Mesodermal cell (in vitro differentiated cells): ENCODE data around the gene LATS2.

Source experiments
- H3K27ac ChIP-seq: 2 replicates; pipeline ENCODE4 v1.7.0; 2013; ENCODE audit warnings: mild to moderate bottlenecking, low read depth, low read length, moderate library complexity; ENCODE audit not compliant: severe bottlenecking
- H3K36me3 ChIP-seq: 2 replicates; pipeline ENCODE4 v1.7.1; 2013; ENCODE audit warnings: mild to moderate bottlenecking, low read length, moderate library complexity; ENCODE audit not compliant: control insufficient read depth, insufficient read depth
- H3K4me1 ChIP-seq: one replicate; pipeline ENCODE4 v1.7.1; 2013; ENCODE audit warnings: mild to moderate bottlenecking, low read length; ENCODE audit not compliant: insufficient read depth, control insufficient read depth, poor library complexity, severe bottlenecking
- H3K4me3 ChIP-seq: 2 replicates; pipeline ENCODE4 v1.7.0; 2013; ENCODE audit warnings: low read length, control low read depth, mild to moderate bottlenecking; ENCODE audit not compliant: insufficient read depth, poor library complexity, severe bottlenecking; ENCODE audit errors: extremely low read depth
- H3K9me3 ChIP-seq: 2 replicates; pipeline ENCODE4 v1.7.1; 2013; ENCODE audit warnings: mild to moderate bottlenecking, low read length, moderate library complexity; ENCODE audit not compliant: control insufficient read depth
- WGBS, 2 experiments: methylation state at CpG; one replicate each; pipeline ENCODE4 v1.1.5; 2013; ENCODE audit warnings: missing lambda C conversion rate in 2 of 2; ENCODE audit not compliant: insufficient coverage in 2 of 2; 5-methylcytosine and 5-hydroxymethylcytosine counted together

Gene LATS2

DNA sequence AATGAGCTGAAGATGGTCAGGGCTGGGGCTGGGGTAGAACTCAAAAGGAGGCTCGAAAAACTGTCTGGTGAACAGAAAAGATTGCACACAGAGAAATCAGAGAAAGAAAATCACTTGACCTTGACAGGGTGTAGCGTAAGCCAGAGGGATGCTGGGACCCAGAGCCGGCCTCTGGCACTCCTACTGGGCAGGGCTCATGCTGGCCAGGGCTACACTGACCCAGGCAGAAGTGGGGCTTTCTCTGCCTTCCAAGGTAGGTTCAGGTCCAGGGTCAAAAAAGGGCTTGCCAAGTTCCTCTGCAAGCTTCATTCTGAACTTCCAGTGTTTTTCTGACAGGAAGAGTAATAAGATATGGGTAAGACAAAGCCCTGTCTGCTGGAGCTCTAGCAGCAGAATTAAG lies 56.2 kb downstream of the LATS2 start:
- Histone ChIP-seq H3K27ac (no peak overlapping the region), H3K4me3 (no peak overlapping the region), H3K9me3 (peaks cover 7% of the 10 kb centered on the region), H3K36me3 (peaks cover 44% of the 10 kb centered on the region), H3K4me1 (no peaks in the 10 kb centered on the region)
- 90 to 97% methylated on average over 3 of the region's 3 CpGs for WGBS, 2 experiments

DNA sequence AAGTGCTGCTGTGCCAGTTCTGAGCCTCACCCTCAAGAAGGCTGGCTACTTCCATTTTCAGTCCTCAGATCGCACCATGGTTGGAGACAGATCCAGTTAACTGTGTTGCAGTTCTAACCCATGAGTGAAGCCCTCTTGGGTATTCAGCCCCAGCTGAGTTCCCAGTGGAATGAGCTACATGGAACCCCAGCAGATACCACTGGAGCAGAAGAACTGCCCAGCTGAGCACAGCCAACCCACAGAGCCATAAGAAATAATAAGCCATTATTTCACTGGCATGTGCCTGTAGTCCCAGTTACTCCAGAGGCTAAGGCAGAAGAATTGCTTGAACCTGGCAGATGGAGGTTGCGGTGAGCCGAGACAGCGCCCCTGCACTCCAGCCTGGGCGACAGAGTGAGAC lies 59.9 kb downstream of the LATS2 start:
- peaks cover 21% of the 10 kb centered on the region for H3K4me1 ChIP-seq
- peaks cover 53% of the 10 kb centered on the region for H3K36me3 ChIP-seq
- H3K4me3 ChIP-seq: no peak overlapping the region
- peaks cover 7% of the 10 kb centered on the region for H3K9me3 ChIP-seq
- H3K27ac ChIP-seq: no peak overlapping the region
- 100% methylated on average over 1 of the region's 5 CpGs for WGBS, 2 experiments

DNA sequence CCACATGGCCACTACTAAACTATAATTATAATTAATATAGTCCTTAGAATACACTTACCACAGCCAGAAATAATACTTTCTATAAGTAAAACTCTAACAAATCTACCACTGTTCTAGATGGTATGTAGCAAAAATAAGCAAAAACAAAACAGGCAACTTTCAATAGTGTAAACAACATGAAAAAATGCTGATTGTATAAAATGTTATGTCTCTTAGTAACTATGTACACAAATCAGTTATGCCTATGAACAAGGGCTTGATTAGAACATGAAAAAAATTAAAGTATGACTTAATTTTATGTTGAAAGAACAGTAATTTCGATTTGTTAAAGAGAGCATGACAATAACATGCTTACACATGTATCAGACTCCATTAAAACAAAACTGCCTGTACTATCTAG lies 60.7 kb downstream of the LATS2 start:
- H3K27ac ChIP-seq: no peak overlapping the region
- no CpG with 5 or more reads among the region's 1 CpG for WGBS, 2 experiments
- H3K4me3 ChIP-seq: no peak overlapping the region
- peaks cover 59% of the 10 kb centered on the region for H3K36me3 ChIP-seq
- H3K4me1 ChIP-seq: peaks cover 21% of the 10 kb centered on the region
- H3K9me3 ChIP-seq: peaks cover 7% of the 10 kb centered on the region

DNA sequence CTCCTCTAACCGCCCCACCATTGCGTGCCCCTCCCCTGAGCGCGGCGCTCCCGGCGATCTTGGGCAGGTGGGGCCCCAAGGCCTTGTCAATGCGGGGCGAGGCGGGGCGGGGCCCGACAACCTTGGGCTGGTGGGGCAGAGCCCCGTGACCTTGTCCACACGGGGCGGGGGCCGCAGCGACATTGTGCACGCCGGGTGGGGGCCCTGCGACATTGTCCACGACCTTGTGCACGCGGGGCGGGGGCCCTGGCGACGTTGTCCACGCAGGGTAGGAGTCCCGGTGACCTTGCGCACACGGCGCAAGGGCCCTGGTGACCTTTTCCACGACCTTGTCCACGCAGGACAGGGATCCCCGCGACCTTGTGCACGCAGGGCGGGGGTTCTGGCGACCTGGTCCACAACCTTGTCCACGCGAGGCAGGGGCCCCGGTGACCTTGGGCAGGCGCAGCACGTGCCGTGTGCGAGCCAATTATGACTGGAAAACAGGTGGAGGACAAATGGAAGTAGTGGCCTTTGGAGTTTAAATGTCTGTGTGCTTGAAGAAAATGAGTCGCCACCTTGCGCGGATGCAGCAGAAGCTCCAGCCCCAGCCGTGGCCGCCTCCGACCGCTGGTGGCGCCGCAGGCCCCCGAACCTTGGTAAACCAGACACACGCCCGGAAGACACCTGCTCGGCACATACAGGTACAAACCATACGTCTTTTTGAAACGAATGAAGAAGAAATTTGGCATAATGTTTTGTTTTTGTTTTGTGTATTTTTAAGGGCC lies 62.6 kb downstream of the LATS2 start:
- Histone ChIP-seq H3K9me3 (peaks cover 7% of the 10 kb centered on the region), H3K4me3 (no peak overlapping the region), H3K4me1 (peaks cover 21% of the 10 kb centered on the region), H3K27ac (no peak overlapping the region), H3K36me3 (peaks cover 59% of the 10 kb centered on the region)
- WGBS, 2 experiments: 95 to 97% methylated on average over 43 to 58 of the region's 60 CpGs

GRCh38 chr13:20997301-20998161 lies 63.9 kb downstream of the LATS2 start:
- H3K27ac ChIP-seq: peak overlapping the region; percentile 53
- peaks cover 21% of the 10 kb centered on the region for H3K4me1 ChIP-seq
- H3K4me3 ChIP-seq: no peak overlapping the region
- H3K9me3 ChIP-seq: peaks cover 7% of the 10 kb centered on the region
- 89 to 90% methylated on average over 10 to 11 of the region's 14 CpGs for WGBS, 2 experiments
- peaks cover 61% of the 10 kb centered on the region for H3K36me3 ChIP-seq

GRCh38 chr13:20995245-20995838 lies 66.0 kb downstream of the LATS2 start:
- H3K4me3 ChIP-seq: no peak overlapping the region
- WGBS, 2 experiments: 91 to 100% methylated on average over 3 of the region's 4 CpGs
- peaks cover 21% of the 10 kb centered on the region for H3K4me1 ChIP-seq
- no peaks in the 10 kb centered on the region for H3K9me3 ChIP-seq
- H3K27ac ChIP-seq: no peak overlapping the region
- H3K36me3 ChIP-seq: peaks cover 69% of the 10 kb centered on the region

GRCh38 chr13:20994441-20994821 lies 67.0 kb downstream of the LATS2 start:
- no peak overlapping the region for H3K27ac ChIP-seq
- peaks cover 76% of the 10 kb centered on the region for H3K36me3 ChIP-seq
- H3K4me1 ChIP-seq: peaks cover 20% of the 10 kb centered on the region
- no peaks in the 10 kb centered on the region for H3K9me3 ChIP-seq
- no peak overlapping the region for H3K4me3 ChIP-seq
- 91 to 100% methylated on average over 5 of the region's 7 CpGs for WGBS, 2 experiments

DNA sequence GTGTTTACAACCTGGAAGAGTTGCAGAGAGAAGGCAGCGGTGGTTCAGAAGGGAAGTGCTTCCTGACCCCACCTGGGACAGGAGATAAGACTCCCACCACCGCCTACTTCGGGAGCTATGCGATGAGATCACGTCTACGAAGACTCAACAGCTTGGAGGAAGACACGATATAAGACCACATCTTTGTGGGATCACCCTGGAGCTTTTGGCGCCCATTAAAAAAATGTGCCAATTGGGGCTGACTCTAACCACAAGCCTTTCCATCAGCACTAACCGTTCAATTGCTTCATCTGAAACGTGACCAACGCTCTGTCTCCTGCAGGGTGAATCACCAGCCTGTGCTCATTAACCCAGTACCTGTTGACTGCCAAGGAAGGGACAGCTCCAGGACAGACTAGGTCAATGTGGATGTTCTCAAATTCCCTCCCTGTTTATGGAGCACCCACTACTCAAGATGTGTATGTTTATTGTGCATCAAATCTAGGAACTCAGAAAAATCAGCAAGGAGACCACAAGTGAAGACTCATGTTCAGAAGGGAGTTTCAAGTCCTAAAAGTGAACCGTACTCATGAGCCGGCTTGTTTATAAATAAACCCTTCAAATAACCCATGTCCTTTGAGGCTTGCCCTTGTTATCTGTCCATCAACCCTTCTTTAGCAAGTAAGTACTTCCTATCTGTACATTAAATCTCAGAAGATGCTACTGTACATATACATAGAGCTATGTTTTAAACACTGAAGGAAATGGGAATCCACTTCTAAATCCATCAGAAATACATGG lies 67.5 kb downstream of the LATS2 start:
- H3K4me1 ChIP-seq: peaks cover 14% of the 10 kb centered on the region
- H3K4me3 ChIP-seq: no peak overlapping the region
- WGBS, 2 experiments: 97% methylated on average over 12 to 13 of the region's 13 CpGs
- peaks cover 77% of the 10 kb centered on the region for H3K36me3 ChIP-seq
- no peaks in the 10 kb centered on the region for H3K9me3 ChIP-seq
- no peak overlapping the region for H3K27ac ChIP-seq

DNA sequence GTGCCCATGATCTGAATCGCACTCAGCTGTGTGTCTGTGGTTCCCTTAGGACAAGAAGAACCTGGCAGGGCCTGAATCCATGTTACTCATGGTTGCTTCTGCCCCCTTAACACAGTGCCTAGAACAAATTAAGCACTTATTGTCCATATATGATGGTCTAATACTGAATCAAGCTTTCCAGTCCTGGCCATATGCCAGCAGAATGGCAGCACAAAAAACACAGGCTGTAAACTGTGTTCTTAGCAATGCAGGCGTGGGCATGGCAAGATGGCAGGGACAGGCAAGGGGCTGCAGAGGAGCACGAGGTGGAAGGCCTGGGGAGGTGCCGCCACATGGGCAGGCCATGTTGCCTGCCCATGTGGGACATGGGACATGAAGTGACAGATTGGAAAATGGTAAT lies 68.2 kb downstream of the LATS2 start:
- WGBS, 2 experiments: 96 to 100% methylated on average over 3 to 4 of the region's 4 CpGs
- H3K27ac ChIP-seq: no peak overlapping the region
- H3K4me3 ChIP-seq: no peak overlapping the region
- H3K4me1 ChIP-seq: peaks cover 8% of the 10 kb centered on the region
- H3K9me3 ChIP-seq: no peaks in the 10 kb centered on the region
- H3K36me3 ChIP-seq: peaks cover 78% of the 10 kb centered on the region

DNA sequence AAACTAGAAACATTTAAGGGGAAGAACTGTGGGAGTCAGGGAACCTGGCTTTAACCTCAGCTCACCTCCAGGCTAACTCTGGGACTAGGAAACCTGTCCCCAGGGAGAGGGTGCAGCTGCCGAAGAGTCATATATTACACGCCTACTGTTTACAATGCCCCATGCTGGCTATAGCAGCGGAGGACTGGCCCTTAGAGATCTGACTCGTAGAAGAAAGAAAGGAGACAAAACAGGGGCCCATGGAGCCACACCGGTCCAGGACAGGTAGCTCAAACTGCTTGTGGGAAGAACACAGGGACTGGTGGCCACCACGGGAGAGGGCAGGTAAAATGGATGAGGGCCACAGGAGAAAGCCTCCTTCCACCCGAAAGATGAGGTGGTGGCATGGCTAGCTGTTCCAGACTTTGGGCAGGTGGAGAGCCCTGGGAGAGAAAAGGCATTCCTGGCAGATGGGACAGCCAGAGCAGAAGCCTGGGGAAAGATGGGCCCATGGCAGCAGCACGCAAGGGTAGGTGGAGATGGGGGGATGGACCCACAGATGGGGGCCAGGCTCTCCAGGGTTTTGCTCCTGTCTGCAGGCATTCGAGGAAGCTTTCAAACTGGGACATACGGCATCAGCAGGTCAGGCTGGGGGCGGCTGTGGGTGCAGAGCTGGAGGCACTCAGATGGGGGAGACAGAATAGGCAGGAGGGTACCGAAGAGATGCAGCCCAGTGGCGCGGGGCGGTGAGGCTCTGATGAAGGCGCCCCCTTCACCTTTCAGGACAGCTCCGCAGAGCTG lies 69.5 kb downstream of the LATS2 start:
- Histone ChIP-seq H3K27ac (no peak overlapping the region), H3K9me3 (no peaks in the 10 kb centered on the region), H3K4me1 (no peaks in the 10 kb centered on the region), H3K4me3 (no peak overlapping the region), H3K36me3 (peaks cover 74% of the 10 kb centered on the region)
- WGBS, 2 experiments: 96 to 98% methylated on average over 13 to 17 of the region's 17 CpGs
